Mesenchymal stem cell (in vitro differentiated cells and primary cell): Measurements from ENCODE around the gene ATP2B1.

ENCODE experiments used
- DNase-seq: peaks from one replicate; pipeline ENCODE4 v3.0.0-alpha.2; 2013
- H2AFZ ChIP-seq: one replicate; pipeline ENCODE4 v1.6.1; 2013; ENCODE audit warnings: low read depth, mild to moderate bottlenecking, control low read depth, inconsistent platforms, low read length, moderate library complexity
- H2AK5ac ChIP-seq: 2 replicates; pipeline ENCODE4 v1.6.1; 2013; ENCODE audit warnings: low read length, moderate library complexity, mild to moderate bottlenecking, inconsistent platforms; ENCODE audit not compliant: severe bottlenecking
- H2BK120ac ChIP-seq: one replicate; pipeline ENCODE4 v1.6.1; 2013; ENCODE audit warnings: low read depth, mild to moderate bottlenecking, inconsistent platforms, low read length, moderate library complexity
- H2BK12ac ChIP-seq, 2 experiments: one replicate each; pipeline ENCODE4 v1.6.1; 2013; ENCODE audit warnings: inconsistent platforms in 2 of 2, low read length in 2 of 2, mild to moderate bottlenecking in 2 of 2, moderate library complexity in 2 of 2, control low read depth in 1 of 2
- H2BK15ac ChIP-seq: one replicate; pipeline ENCODE4 v1.6.1; 2013; ENCODE audit warnings: mild to moderate bottlenecking, low read depth, inconsistent platforms; ENCODE audit not compliant: poor library complexity, severe bottlenecking
- H2BK5ac ChIP-seq: 2 replicates; pipeline ENCODE4 v1.6.1; 2013; ENCODE audit warnings: low read depth, mild to moderate bottlenecking, low read length, control low read depth, inconsistent platforms; ENCODE audit not compliant: poor library complexity, severe bottlenecking
- H3K14ac ChIP-seq, 2 experiments: one replicate each; pipeline ENCODE4 v1.6.1; 2013; ENCODE audit warnings: inconsistent platforms in 2 of 2, low read length in 2 of 2, control low read depth in 1 of 2, mild to moderate bottlenecking in 1 of 2, moderate library complexity in 1 of 2
- H3K18ac ChIP-seq, 2 experiments: one replicate each; pipeline ENCODE4 v1.6.1; 2013; ENCODE audit warnings: inconsistent platforms in 2 of 2, low read length in 2 of 2, control low read depth in 1 of 2, low read depth in 1 of 2, mild to moderate bottlenecking in 1 of 2
- H3K23ac ChIP-seq, 2 experiments: one replicate each; pipeline ENCODE4 v1.6.1; 2013; ENCODE audit warnings: inconsistent platforms in 2 of 2, low read length in 2 of 2, mild to moderate bottlenecking in 2 of 2, moderate library complexity in 2 of 2, control low read depth in 1 of 2
- H3K27ac ChIP-seq: 2 replicates; pipeline ENCODE4 v1.5.1; 2013; ENCODE audit warnings: mild to moderate bottlenecking, moderate library complexity, low read length, control low read depth, inconsistent platforms; ENCODE audit not compliant: poor library complexity, severe bottlenecking
- H3K27me3 ChIP-seq, 2 experiments: 2 replicates each; pipeline versions ENCODE4 v1.6.1 to v1.7.0; 2013; ENCODE audit warnings: low read length in 2 of 2, mild to moderate bottlenecking in 2 of 2, moderate library complexity in 2 of 2, control low read depth in 1 of 2, inconsistent platforms in 1 of 2; ENCODE audit not compliant: control insufficient read depth in 1 of 2, insufficient read depth in 1 of 2
- H3K36me3 ChIP-seq, 2 experiments: 2 replicates each; pipeline versions ENCODE4 v1.6.1 to v1.7.0; 2013; ENCODE audit warnings: low read length in 2 of 2, control low read depth in 1 of 2, inconsistent platforms in 1 of 2, low read depth in 1 of 2, mild to moderate bottlenecking in 1 of 2; ENCODE audit not compliant: insufficient read depth in 2 of 2, control insufficient read depth in 1 of 2
- H3K4ac ChIP-seq, 2 experiments: one replicate each; pipeline ENCODE4 v1.6.1; 2013; ENCODE audit warnings: inconsistent platforms in 2 of 2, low read length in 2 of 2, mild to moderate bottlenecking in 2 of 2, moderate library complexity in 2 of 2, control low read depth in 1 of 2, low read depth in 1 of 2
- H3K4me1 ChIP-seq: 2 replicates; pipeline ENCODE4 v1.6.1; 2013; ENCODE audit warnings: low read depth, low read length, control low read depth; ENCODE audit not compliant: control insufficient read depth, insufficient read depth
- H3K4me2 ChIP-seq: 2 replicates; pipeline ENCODE4 v1.6.1; 2013; ENCODE audit warnings: low read length, mild to moderate bottlenecking, inconsistent platforms; ENCODE audit not compliant: poor library complexity, severe bottlenecking
- H3K4me3 ChIP-seq, 2 experiments: 2 replicates each; pipeline versions ENCODE4 v1.5.1 to v1.7.0; 2013; ENCODE audit warnings: low read length in 2 of 2, mild to moderate bottlenecking in 2 of 2, control low read depth in 1 of 2, low read depth in 1 of 2; ENCODE audit not compliant: insufficient read depth in 1 of 2
- H3K79me1 ChIP-seq: replicated peaks from 2 replicates; pipeline ENCODE4 v1.6.1; 2013; ENCODE audit warnings: mild to moderate bottlenecking, control low read depth, low read length, inconsistent platforms; ENCODE audit not compliant: poor library complexity, severe bottlenecking
- H3K9ac ChIP-seq: 2 replicates; pipeline ENCODE4 v1.7.0; 2013; ENCODE audit warnings: mild to moderate bottlenecking, low read length, moderate library complexity
- H3K9me3 ChIP-seq: 2 replicates; pipeline ENCODE4 v1.7.0; 2013; ENCODE audit warnings: mild to moderate bottlenecking, low read length; ENCODE audit not compliant: control insufficient read depth
- H4K8ac ChIP-seq: one replicate; pipeline ENCODE4 v1.6.1; 2013; ENCODE audit warnings: inconsistent platforms, mild to moderate bottlenecking, low read length, moderate library complexity
- H4K91ac ChIP-seq: one replicate; pipeline ENCODE4 v1.6.1; 2013; ENCODE audit warnings: mild to moderate bottlenecking, low read length, inconsistent platforms
- WGBS: methylation state at CpG from one replicate; pipeline ENCODE4 v1.1.7; 2013; ENCODE audit warnings: mixed read lengths; 5-methylcytosine and 5-hydroxymethylcytosine counted together

ATP2B1 gene

GRCh38 chr12:89693639-89694202 is 14.9 kb downstream of the ATP2B1 start:
- Histone ChIP-seq H2BK5ac (no peak overlapping the region), H3K18ac (no peak overlapping the region), H3K27ac (peak overlapping the region; percentile 57), H3K9ac (no peak overlapping the region), H3K79me1 (peaks cover 15% of the 10 kb centered on the region), H3K23ac (no peak overlapping the region), H3K4me3 (no peak overlapping the region), H2BK120ac (no peak overlapping the region), H4K91ac (no peak overlapping the region), H3K14ac (no peak overlapping the region), H2BK12ac (no peak overlapping the region), H3K4ac (no peak overlapping the region), H3K4me2 (no peak overlapping the region), H3K36me3 (peaks cover 0 to 3% of the 10 kb centered on the region in 2 experiments), H3K9me3 (no peaks in the 10 kb centered on the region), H3K27me3 (no peaks in the 10 kb centered on the region), H2BK15ac (no peak overlapping the region), H2AK5ac (no peak overlapping the region), H3K4me1 (peaks cover 3% of the 10 kb centered on the region), H2AFZ (no peak overlapping the region), H4K8ac (no peak overlapping the region)
- DNase-seq: no peak
- 95% methylated on average over 3 of the region's 3 CpGs for WGBS

- Histone ChIP-seq H3K4ac (peak overlapping the region in 1 of 2 experiments; percentile 16), H3K18ac (no peak overlapping the region), H3K79me1 (peaks cover 18% of the 10 kb centered on the region), H3K36me3 (no peaks in the 10 kb centered on the region), H3K23ac (no peak overlapping the region), H4K8ac (no peak overlapping the region), H3K9ac (no peak overlapping the region), H3K27ac (no peak overlapping the region), H3K4me1 (peaks cover 3% of the 10 kb centered on the region), H3K9me3 (no peaks in the 10 kb centered on the region), H2BK5ac (no peak overlapping the region), H2BK120ac (no peak overlapping the region), H3K4me2 (no peak overlapping the region), H3K14ac (no peak overlapping the region), H3K27me3 (no peaks in the 10 kb centered on the region), H2BK15ac (no peak overlapping the region), H3K4me3 (no peak overlapping the region), H2AK5ac (no peak overlapping the region), H4K91ac (no peak overlapping the region), H2AFZ (no peak overlapping the region), H2BK12ac (no peak overlapping the region)
- WGBS: no CpG with 5 or more reads among the region's 1 CpG
- DNase-seq: no peak
These were observed 16.2 kb downstream of the ATP2B1 start for GRCh38 chr12:89692439-89692838.

- Histone ChIP-seq H3K18ac (no peak overlapping the region), H2BK5ac (no peak overlapping the region), H4K8ac (no peak overlapping the region), H3K4me1 (peaks cover 3% of the 10 kb centered on the region), H4K91ac (no peak overlapping the region), H2BK120ac (no peak overlapping the region), H3K9me3 (no peaks in the 10 kb centered on the region), H2AFZ (no peak overlapping the region), H3K4ac (no peak overlapping the region), H2AK5ac (no peak overlapping the region), H3K23ac (no peak overlapping the region), H3K4me2 (no peak overlapping the region), H3K14ac (no peak overlapping the region), H3K4me3 (no peak overlapping the region), H2BK15ac (no peak overlapping the region), H3K27ac (no peak overlapping the region), H2BK12ac (no peak overlapping the region), H3K27me3 (no peaks in the 10 kb centered on the region), H3K79me1 (peaks cover 20% of the 10 kb centered on the region), H3K9ac (no peak overlapping the region), H3K36me3 (no peaks in the 10 kb centered on the region)
- WGBS: 100% methylated on average over 1 of the region's 1 CpG
- DNase-seq: peak; percentile 17
These were observed 17.0 kb downstream of the ATP2B1 start for GRCh38 chr12:89691659-89692058.

- H3K27ac ChIP-seq: no peak overlapping the region
- no peak overlapping the region for H4K91ac ChIP-seq
- H2AK5ac ChIP-seq: no peak overlapping the region
- no peak overlapping the region for H3K18ac ChIP-seq
- H2AFZ ChIP-seq: no peak overlapping the region
- H3K4me2 ChIP-seq: no peak overlapping the region
- no peak overlapping the region for H2BK15ac ChIP-seq
- H3K14ac ChIP-seq: no peak overlapping the region
- no peak overlapping the region for H3K4ac ChIP-seq
- no peak overlapping the region for H3K23ac ChIP-seq
- peaks cover 3% of the 10 kb centered on the region for H3K4me1 ChIP-seq
- no peaks in the 10 kb centered on the region for H3K36me3 ChIP-seq
- no peak overlapping the region for H2BK5ac ChIP-seq
- H3K4me3 ChIP-seq: no peak overlapping the region
- WGBS: 100% methylated on average over 1 of the region's 1 CpG
- H3K79me1 ChIP-seq: peaks cover 20% of the 10 kb centered on the region
- H3K27me3 ChIP-seq: no peaks in the 10 kb centered on the region
- H3K9ac ChIP-seq: peak overlapping the region; percentile 37
- H2BK120ac ChIP-seq: no peak overlapping the region
- peak; percentile 27 for DNase-seq
- no peak overlapping the region for H4K8ac ChIP-seq
- no peaks in the 10 kb centered on the region for H3K9me3 ChIP-seq
- no peak overlapping the region for H2BK12ac ChIP-seq
These were observed 17.7 kb downstream of the ATP2B1 start for GRCh38 chr12:89690925-89691324.
